GM21447 (cell line): ENCODE results near the gene MACROD1.
"Not testable (repeated sequence)": the region's sequence is repeated elsewhere in the genome, so short reads cannot be mapped to it uniquely, and the experiment has no call there.

Experiments used
- ATAC-seq: cut with Tn5 transposase; IDR thresholded peaks from one replicate; pipeline ENCODE4 v1.9.1; 2021; ENCODE audit not compliant: unreplicated experiment

Gene MACROD1

DNA sequence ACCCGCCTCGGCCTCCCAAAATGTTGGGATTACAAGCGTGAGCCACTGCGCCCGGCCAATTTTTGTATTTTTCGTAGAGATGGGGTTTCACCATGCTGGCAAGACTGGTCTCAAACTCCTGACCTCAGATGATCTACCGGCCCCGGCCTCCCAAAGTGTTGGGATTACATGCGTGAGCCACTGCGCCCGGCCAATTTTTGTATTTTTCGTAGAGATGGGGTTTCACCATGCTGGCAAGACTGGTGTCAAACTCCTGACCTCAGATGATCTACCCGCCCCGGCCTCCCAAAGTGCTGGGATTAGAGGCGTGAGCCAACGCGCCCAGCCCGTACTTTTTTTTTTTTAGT lies 192.0 kb downstream of the MACROD1 start:
- ATAC-seq, result not testable (repeated sequence)

DNA sequence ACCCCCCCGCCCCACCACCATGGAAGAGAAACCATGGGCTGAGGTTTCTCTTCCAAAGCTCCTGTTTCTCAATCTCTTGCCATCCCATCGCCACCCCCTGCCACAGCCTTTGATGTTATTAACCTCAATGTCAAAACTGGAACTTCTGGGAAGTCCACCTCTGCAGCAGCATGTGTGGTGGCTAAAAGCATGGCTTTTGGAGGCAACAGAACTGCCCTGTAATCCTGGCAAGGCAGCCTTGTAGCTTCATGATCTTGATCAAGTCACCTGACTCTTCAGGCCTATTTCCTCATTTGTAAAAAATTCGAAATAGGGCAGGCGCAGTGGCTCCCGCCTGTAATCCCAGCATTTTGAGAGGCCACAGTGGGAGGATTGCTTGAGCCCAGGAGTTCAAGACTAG lies 195.0 kb downstream of the MACROD1 start:
- no peak for ATAC-seq

DNA sequence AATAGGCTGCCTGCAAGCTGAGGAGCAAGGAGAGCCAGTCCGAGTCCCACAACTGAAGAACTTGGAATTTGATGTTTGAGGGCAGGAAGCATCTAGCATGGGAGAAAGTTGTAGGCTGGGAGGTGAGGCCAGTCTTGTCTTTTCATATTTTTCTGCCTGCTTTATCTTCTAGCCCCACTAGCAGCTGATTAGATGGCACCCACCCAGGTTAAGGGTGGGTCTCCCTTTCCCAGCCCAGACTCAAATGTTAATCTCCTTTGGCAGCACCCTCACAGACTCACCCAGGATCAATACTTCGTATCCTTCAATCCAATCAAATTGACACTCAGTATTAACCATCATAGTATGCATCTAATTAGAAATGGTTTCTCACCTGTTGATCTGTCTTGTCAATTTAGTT lies 196.5 kb downstream of the MACROD1 start:
- ATAC-seq, result no peak

DNA sequence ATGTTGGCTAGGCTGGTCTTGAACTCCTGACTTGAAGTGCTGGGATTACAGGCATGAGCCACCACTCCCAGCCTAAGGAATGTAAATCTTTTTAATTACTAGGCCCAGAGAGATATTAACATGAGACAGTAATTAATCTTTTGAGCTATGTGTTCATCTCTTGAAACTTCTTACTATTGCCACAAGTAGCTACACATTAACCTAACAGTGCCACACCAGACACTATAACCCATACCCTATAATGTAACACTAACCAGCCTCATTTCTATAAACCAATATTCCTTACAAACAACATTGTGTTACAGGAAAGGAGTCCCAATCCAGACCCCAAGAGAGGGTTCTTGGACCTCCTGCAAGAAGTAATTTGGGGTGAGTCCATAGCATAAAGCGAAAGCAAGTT lies 199.5 kb downstream of the MACROD1 start:
- no peak for ATAC-seq

DNA sequence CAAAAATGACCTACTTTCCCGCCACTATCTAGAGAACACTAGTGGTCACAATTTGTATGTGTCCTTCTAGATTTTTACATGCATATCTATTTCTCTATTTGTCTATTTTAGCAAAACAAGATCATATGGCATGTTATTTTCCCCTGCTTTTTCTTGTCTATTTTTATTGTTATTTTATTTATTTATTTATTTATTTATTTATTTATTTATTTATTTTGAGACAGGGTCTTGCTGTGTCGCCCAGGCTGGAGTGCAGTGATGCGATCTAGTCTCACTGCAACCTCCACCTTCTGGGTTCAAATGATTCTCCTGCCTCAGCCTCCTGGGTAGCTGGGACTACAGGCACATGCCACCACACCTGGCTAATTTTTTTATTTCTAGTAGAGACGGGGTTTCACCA lies 202.0 kb downstream of the MACROD1 start:
- not testable (repeated sequence) for ATAC-seq

DNA sequence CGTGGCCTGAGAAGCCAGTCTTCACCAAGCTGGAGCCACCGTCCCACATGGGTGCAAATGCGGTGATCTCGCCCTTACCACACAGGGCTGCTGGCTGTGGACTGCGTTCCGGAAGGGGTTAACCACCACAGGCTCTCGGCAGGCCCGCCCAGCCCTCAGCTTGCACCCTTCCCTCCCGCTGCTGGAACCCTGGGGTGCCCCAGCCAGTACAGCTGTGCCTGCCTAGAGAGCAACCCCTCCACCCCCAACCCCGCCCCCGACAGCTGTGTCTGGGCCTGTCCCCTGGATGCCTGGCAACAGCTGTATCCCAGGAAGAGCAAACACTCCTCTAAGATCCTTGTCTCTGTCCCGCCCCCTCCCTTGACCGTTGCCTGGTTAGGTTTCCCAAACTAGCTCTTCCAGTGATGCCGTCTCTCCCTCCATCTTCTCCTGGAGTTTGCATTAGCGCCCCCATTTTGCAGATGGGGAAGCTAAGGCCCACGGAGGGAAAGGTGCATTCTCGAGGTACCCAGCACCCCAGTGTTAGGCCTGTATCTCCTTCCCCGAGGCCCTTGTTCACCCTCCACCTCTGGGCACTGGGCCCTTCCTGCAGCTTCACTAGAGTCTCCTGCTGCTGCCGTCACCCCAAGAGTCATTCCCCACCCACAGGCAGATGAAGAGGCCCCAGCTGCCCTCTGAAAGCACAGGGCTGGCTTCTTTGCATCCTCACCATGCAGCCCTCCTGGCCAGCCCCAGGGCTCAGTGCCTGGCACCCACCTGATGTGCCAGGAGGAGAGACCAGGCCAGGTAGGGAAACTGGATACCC lies 204.1 kb downstream of the MACROD1 start:
- ATAC-seq, result no peak

DNA sequence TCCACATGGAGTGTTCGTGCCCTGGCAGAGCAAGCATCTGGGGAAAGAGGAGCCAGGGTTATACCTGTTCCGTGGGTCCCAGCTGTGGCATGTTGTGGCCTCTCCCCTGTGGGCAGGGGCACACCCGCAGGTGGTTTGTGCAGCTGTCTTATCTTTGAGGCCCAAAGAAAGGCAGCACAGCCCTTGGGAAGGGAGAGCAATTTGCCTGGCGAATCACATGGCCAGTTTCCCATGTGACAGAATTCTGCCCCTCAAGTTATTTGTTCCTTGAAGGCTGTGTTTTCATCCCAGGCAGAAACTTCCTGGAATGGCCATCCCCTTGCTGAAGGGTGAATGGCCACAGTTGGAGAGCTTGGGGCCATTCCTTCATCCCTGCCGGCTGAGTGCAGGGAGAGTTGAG lies 207.9 kb downstream of the MACROD1 start:
- ATAC-seq, result no peak

DNA sequence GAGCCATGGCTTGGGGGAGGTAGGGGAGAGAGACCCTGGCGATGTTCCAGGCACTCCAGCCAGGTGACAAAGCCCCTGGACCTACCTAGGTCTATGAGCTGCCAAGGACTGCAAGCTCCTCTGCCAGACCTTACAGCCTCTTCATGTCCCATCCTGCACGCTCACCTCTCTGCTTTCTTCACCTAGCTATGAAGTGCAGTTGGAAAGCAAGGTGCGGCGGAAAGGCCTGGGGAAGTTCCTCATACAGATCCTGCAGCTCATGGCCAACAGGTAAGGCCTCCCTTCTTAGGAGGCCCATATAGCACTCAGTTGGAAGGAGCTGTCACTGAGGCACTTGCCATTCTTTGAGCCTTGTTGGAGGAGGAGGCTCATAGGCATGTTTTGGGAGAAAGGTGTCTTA lies 213.3 kb downstream of the MACROD1 start:
- no peak for ATAC-seq

DNA sequence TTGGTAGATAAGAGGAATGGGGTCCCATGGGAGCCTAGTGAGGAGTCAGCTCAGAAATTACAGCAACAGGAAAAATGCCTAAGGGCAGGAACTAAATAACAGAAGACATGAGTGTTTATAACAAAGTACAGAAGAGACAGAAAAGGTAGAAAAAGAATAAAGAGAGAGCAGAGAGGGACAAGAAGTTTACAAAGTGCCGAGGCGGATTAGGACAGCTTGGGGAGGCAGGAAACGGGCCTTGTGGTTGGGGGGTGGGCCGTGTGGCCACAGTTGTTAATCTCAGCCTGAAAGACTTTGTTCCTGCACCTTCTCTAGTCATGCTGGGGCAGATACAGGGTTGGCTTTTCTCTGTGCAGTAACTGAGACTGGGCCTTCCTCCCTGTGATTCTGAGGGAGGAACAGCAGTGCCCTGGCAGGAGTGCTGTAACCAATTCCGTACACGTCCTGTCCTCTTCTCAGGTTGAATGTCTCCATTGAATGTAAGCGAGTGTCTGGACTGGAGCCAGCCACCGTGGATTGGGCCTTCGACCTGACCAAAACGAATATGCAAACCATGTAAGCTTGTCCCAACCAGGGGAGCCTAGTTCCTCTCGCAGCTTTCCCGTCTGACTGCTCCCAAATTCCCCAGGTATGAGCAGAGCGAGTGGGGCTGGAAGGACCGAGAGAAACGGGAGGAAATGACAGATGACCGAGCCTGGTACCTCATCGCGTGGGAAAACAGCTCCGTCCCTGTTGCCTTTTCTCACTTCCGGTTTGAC lies 214.0 kb downstream of the MACROD1 start:
- ATAC-seq, result no peak
